SK-N-SH (cell line): Measurements from ENCODE around the gene TFDP3.

Source experiments
- CHD2 ChIP-seq: fragments of 150-350 bp; IDR thresholded peaks from 2 replicates; pipeline ENCODE4 v1.6.1; 2018; ENCODE audit warnings: low read length; ENCODE audit not compliant: partially characterized antibody
- ELF1 ChIP-seq: IDR thresholded peaks from 2 replicates; pipeline ENCODE4 v1.4.0; 2012
- EP300 ChIP-seq, 2 experiments: IDR thresholded peaks; 2 replicates each; pipeline versions ENCODE4 v1.4.0 to v1.6.1; 2012; ENCODE audit warnings: borderline replicate concordance in 1 of 2, low read depth in 1 of 2, low read length in 1 of 2
- TEAD4 ChIP-seq: IDR thresholded peaks from 2 replicates; pipeline ENCODE4 v1.4.0; 2012; ENCODE audit warnings: mild to moderate bottlenecking, borderline replicate concordance; ENCODE audit not compliant: insufficient read depth
- ZBTB33 ChIP-seq: IDR thresholded peaks from 2 replicates; pipeline ENCODE4 v1.4.0; 2012; ENCODE audit warnings: low read depth, borderline replicate concordance
- TF ChIP-seq, protein P1 (sequence below): fragments of 200-600 bp; sonication (generic); IDR thresholded peaks from 2 replicates; pipeline ENCODE4 v1.6.1; 2017; ENCODE audit warnings: antibody characterized with exemption, mild to moderate bottlenecking, moderate library complexity
- TF ChIP-seq, protein P2 (sequence below): fragments of 150-350 bp; IDR thresholded peaks from 2 replicates; pipeline ENCODE4 v1.6.1; 2016; ENCODE audit warnings: mild to moderate bottlenecking, low read depth, low read length

- TF ChIP-seq, protein P1, sequence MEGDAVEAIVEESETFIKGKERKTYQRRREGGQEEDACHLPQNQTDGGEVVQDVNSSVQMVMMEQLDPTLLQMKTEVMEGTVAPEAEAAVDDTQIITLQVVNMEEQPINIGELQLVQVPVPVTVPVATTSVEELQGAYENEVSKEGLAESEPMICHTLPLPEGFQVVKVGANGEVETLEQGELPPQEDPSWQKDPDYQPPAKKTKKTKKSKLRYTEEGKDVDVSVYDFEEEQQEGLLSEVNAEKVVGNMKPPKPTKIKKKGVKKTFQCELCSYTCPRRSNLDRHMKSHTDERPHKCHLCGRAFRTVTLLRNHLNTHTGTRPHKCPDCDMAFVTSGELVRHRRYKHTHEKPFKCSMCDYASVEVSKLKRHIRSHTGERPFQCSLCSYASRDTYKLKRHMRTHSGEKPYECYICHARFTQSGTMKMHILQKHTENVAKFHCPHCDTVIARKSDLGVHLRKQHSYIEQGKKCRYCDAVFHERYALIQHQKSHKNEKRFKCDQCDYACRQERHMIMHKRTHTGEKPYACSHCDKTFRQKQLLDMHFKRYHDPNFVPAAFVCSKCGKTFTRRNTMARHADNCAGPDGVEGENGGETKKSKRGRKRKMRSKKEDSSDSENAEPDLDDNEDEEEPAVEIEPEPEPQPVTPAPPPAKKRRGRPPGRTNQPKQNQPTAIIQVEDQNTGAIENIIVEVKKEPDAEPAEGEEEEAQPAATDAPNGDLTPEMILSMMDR, result no peak
- TF ChIP-seq EP300 (IDR thresholded peaks at IDR 0.05; ENCODE audit: borderline replicate concordance in 1 of 2, low read depth in 1 of 2, low read length in 1 of 2) (no peak), ZBTB33 (no peak), TEAD4 (no peak), CHD2 (no peak), ELF1 (no peak)
- TF ChIP-seq, protein P2, sequence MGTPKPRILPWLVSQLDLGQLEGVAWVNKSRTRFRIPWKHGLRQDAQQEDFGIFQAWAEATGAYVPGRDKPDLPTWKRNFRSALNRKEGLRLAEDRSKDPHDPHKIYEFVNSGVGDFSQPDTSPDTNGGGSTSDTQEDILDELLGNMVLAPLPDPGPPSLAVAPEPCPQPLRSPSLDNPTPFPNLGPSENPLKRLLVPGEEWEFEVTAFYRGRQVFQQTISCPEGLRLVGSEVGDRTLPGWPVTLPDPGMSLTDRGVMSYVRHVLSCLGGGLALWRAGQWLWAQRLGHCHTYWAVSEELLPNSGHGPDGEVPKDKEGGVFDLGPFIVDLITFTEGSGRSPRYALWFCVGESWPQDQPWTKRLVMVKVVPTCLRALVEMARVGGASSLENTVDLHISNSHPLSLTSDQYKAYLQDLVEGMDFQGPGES, result no peak
These were observed 27.0 kb downstream of the TFDP3 start for GRCh38 chrX:133190877-133191738.
